Measurements from ENCODE around the gene WBP11. TPM values are rescaled to one million over a fixed set of nuclear protein-coding genes. Genes with fewer than 3 reads are reported as not detected.

Gene WBP11
- total RNA-seq, 1 donor from 2014 or later: 49.3 TPM

GRCh38 chr12:14824012-14824634 is 20.8 kb upstream of the WBP11 start:
- Histone ChIP-seq H3K4me1 (no peaks in the 10 kb centered on the region), H3K4me3 (no peak overlapping the region), H3K36me3 (no peaks in the 10 kb centered on the region), H3K27me3 (no peaks in the 10 kb centered on the region), H3K9me3 (no peaks in the 10 kb centered on the region), H3K27ac (no peak overlapping the region)
- intact Hi-C loops (cut with DNase I): no loop called here
- no peak for DNase-seq
- TF ChIP-seq CTCF (IDR thresholded peaks at IDR 0.05): no peak
- no peak for ATAC-seq

- Histone ChIP-seq H3K27ac (peak within 1 kb of the TSS; percentile 3), H3K27me3 (no peaks in the 10 kb centered on the region), H3K4me1 (peaks cover 7% of the 10 kb centered on the region), H3K9me3 (no peaks in the 10 kb centered on the region), H3K36me3 (no peaks in the 10 kb centered on the region), H3K4me3 (peak within 1 kb of the TSS; percentile 9)
- DNase-seq (no peak), ATAC-seq (no peak)
- intact Hi-C loops (cut with DNase I): no loop called here
- TF ChIP-seq CTCF (IDR thresholded peaks at IDR 0.05): no peak
Measured at GRCh38 chr12:14814014-14814413, 10.7 kb upstream of the WBP11 start, which contains the start of gene SMCO3. Gene SMCO3 (minus strand): TSS chr12:14814182. CDS start chr12:14806680, 7,502 bp downstream.

- DNase-seq (no peak), ATAC-seq (no peak)
- Histone ChIP-seq H3K4me1 (peaks cover 7% of the 10 kb centered on the region), H3K27me3 (no peaks in the 10 kb centered on the region), H3K27ac (no peak overlapping the region), H3K4me3 (no peak overlapping the region), H3K36me3 (no peaks in the 10 kb centered on the region), H3K9me3 (no peaks in the 10 kb centered on the region)
- intact Hi-C loops (cut with DNase I): no loop called here
- TF ChIP-seq CTCF (IDR thresholded peaks at IDR 0.05): no peak
Measured at GRCh38 chr12:14811486-14811885, 8.2 kb upstream of the WBP11 start.

GRCh38 chr12:14810953-14811483 is 7.7 kb upstream of the WBP11 start:
- intact Hi-C loops (cut with DNase I): no loop called here
- no peak overlapping the region for H3K4me3 ChIP-seq
- ATAC-seq (peak; percentile 54), DNase-seq (no peak)
- H3K27me3 ChIP-seq: no peaks in the 10 kb centered on the region
- no peak overlapping the region for H3K27ac ChIP-seq
- peaks cover 7% of the 10 kb centered on the region for H3K4me1 ChIP-seq
- no peaks in the 10 kb centered on the region for H3K36me3 ChIP-seq
- peak; percentile 34 for TF ChIP-seq CTCF (IDR thresholded peaks at IDR 0.05)
- no peaks in the 10 kb centered on the region for H3K9me3 ChIP-seq

GRCh38 chr12:14810167-14810952 is 7.1 kb upstream of the WBP11 start:
- H3K27me3 ChIP-seq: no peaks in the 10 kb centered on the region
- intact Hi-C loops (cut with DNase I): no loop called here
- H3K9me3 ChIP-seq: no peaks in the 10 kb centered on the region
- H3K4me3 ChIP-seq: peak overlapping the region; percentile 13
- no peak overlapping the region for H3K27ac ChIP-seq
- ATAC-seq (peak; percentile 86), DNase-seq (no peak)
- TF ChIP-seq CTCF (IDR thresholded peaks at IDR 0.05): no peak
- peaks cover 7% of the 10 kb centered on the region for H3K4me1 ChIP-seq
- no peaks in the 10 kb centered on the region for H3K36me3 ChIP-seq

All from upper lobe of right lung (tissue), 1 donor.